ENCODE data around the gene FAM76B.

FAM76B gene

DNA sequence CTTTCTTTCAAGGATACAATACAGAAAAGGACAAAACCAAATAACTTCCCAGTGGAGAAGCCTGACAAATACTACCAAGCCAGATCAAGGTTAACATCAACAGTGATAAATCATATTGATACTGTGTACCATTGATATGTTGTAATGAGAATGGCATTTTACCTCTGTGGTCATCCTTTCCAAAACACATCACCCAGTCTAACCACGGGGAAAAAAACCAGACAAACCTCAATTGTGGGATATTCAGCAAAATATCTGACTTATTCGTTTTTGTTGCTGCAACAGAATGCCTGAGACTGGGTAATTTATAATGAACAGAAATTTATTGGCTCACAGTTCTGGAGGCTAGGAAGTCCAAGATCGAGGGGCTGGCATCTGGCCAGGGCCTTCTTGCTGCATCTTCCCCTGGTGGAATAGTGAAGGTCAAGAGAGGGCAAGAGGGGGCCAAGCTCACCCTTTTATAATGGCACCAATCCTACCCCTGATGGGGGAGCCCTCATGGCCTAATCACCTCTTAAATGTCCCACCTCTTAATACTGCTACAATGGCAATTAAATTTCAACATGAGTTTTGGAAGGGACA is 66.1 kb downstream of the FAM76B start:
- H3K4me2 ChIP-seq = no peak overlapping the region
- no peaks in the 10 kb centered on the region for H3K27me3 ChIP-seq (ENCODE audit: insufficient read depth, low read depth)
- no peak overlapping the region for H3K9ac ChIP-seq
- no peaks in the 10 kb centered on the region for H3K4me1 ChIP-seq (ENCODE audit: low read depth, poor library complexity, severe bottlenecking)
- no peaks in the 10 kb centered on the region for H4K20me1 ChIP-seq (ENCODE audit: insufficient read depth)
- no peak overlapping the region for H3K27ac ChIP-seq
- no peak overlapping the region for H3K4me3 ChIP-seq (IDR thresholded peaks at IDR 0.05; ENCODE audit: insufficient read depth, low read depth, low read length)
- H2AFZ ChIP-seq (ENCODE audit: low read depth) = no peak overlapping the region
- TF ChIP-seq, protein P1, sequence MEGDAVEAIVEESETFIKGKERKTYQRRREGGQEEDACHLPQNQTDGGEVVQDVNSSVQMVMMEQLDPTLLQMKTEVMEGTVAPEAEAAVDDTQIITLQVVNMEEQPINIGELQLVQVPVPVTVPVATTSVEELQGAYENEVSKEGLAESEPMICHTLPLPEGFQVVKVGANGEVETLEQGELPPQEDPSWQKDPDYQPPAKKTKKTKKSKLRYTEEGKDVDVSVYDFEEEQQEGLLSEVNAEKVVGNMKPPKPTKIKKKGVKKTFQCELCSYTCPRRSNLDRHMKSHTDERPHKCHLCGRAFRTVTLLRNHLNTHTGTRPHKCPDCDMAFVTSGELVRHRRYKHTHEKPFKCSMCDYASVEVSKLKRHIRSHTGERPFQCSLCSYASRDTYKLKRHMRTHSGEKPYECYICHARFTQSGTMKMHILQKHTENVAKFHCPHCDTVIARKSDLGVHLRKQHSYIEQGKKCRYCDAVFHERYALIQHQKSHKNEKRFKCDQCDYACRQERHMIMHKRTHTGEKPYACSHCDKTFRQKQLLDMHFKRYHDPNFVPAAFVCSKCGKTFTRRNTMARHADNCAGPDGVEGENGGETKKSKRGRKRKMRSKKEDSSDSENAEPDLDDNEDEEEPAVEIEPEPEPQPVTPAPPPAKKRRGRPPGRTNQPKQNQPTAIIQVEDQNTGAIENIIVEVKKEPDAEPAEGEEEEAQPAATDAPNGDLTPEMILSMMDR (conservative IDR thresholded peaks at IDR 0.05; ENCODE audit: low read depth, low read length) = no peak
- no peaks in the 10 kb centered on the region for H3K36me3 ChIP-seq (ENCODE audit: insufficient read depth)
- no peaks in the 10 kb centered on the region for H3K79me2 ChIP-seq (ENCODE audit: insufficient read depth, low read depth)

GRCh38 chr11:95720195-95720594 is 69.4 kb downstream of the FAM76B start:
- H3K27ac ChIP-seq = no peak overlapping the region
- no peaks in the 10 kb centered on the region for H3K79me2 ChIP-seq (ENCODE audit: insufficient read depth, low read depth)
- H3K4me2 ChIP-seq = no peak overlapping the region
- H3K27me3 ChIP-seq (ENCODE audit: insufficient read depth, low read depth) = no peaks in the 10 kb centered on the region
- H3K4me3 ChIP-seq (IDR thresholded peaks at IDR 0.05; ENCODE audit: insufficient read depth, low read depth, low read length) = no peak overlapping the region
- no peak overlapping the region for H2AFZ ChIP-seq (ENCODE audit: low read depth)
- TF ChIP-seq, protein P1 (conservative IDR thresholded peaks at IDR 0.05; ENCODE audit: low read depth, low read length) = no peak
- no peak overlapping the region for H3K9ac ChIP-seq
- H3K36me3 ChIP-seq (ENCODE audit: insufficient read depth) = no peaks in the 10 kb centered on the region
- peaks cover 15% of the 10 kb centered on the region for H3K4me1 ChIP-seq (ENCODE audit: low read depth, poor library complexity, severe bottlenecking)
- no peaks in the 10 kb centered on the region for H4K20me1 ChIP-seq (ENCODE audit: insufficient read depth)
